OCI-M2 (cell line): ENCODE data around the gene TEK.

Experiments
- DNase-seq: peaks from one replicate; lab custom pipeline; 2025; ENCODE audit not compliant: unreplicated experiment; lab: John Stamatoyannopoulos, UW

Gene TEK

DNA sequence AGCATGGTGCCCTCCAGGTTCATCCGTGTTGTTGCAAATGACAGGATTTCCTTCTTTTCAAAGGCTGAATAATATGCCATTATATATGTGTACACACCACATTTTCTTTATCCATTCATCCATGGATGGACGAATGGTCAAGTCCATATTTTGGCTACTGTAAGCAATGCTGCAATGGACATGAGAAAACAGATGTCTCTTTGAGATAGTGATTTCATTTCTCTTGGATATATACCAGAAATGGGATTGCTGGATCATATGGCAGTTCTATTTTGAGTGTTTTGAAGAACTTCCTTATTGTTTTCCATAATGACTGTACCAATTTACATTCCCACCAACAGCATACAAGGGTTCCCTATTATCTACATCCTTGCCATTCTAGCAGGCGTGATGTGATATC lies 67.9 kb downstream of the TEK start:
- no peak for DNase-seq

GRCh38 chr9:27179245-27179865 lies 70.3 kb downstream of the TEK start:
- DNase-seq: no peak

GRCh38 chr9:27181381-27181780 lies 72.4 kb downstream of the TEK start:
- no peak for DNase-seq

- DNase-seq: no peak
These were observed 73.4 kb downstream of the TEK start for GRCh38 chr9:27182421-27182820.

GRCh38 chr9:27183131-27183530 lies 74.1 kb downstream of the TEK start:
- no peak for DNase-seq

GRCh38 chr9:27183701-27184100 lies 74.7 kb downstream of the TEK start:
- no peak for DNase-seq

GRCh38 chr9:27184556-27185351 lies 75.7 kb downstream of the TEK start:
- DNase-seq: no peak

- no peak for DNase-seq
These were observed 79.4 kb downstream of the TEK start for GRCh38 chr9:27188426-27188825.

GRCh38 chr9:27189426-27189825 lies 80.4 kb downstream of the TEK start:
- no peak for DNase-seq

GRCh38 chr9:27192291-27192960 lies 83.4 kb downstream of the TEK start:
- no peak for DNase-seq

DNA sequence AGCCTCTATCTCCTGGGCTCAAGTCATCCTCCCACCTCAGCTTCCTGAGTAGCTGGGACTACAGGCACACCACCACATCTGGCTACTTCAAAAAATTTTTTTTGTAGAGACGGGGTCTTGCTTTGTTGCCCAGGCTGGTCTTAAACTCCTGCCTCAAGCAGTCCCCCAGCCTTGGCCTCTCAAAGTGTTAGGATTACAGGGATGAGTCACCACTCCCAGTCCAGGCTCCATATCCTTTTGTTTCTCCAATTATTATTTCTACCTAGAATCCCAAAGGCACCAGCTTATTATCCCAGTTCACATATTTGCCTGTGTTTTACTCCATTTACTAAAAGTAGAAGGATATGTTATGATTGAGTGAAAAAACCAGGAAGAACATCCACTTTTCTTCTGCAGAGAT lies 84.9 kb downstream of the TEK start:
- DNase-seq: no peak

DNA sequence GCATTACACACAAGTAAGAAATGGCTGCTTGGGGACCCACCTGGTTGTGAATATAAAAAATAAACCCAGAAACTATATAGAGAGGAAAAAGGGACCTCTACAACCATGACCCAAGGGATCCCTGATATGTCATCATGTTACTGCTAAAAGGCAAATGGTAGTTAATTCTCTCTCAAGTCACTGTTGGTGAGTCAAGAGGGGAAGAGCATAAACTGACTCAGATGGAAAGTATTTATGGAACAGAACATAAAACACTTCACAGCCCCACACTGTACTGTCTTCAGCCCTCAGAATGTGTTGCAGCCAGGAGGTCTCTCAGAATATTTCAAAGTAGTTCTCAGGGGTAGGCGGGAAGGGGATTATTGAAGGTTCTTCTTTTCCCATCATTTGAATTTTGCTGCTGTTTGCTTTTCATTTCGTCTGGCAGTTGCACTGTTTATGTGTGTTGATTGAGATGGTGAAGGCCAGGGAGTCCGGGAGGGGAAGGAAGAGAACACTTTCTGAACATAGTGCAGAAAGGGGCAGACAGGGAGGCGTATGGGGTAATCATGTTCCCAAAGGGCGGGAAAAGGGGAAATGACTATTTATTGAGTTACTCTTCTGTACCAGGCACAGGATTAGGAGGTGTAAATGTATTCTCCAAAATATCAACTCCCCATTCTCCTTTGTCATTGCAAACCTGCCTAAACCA lies 85.5 kb downstream of the TEK start:
- DNase-seq: no peak

DNA sequence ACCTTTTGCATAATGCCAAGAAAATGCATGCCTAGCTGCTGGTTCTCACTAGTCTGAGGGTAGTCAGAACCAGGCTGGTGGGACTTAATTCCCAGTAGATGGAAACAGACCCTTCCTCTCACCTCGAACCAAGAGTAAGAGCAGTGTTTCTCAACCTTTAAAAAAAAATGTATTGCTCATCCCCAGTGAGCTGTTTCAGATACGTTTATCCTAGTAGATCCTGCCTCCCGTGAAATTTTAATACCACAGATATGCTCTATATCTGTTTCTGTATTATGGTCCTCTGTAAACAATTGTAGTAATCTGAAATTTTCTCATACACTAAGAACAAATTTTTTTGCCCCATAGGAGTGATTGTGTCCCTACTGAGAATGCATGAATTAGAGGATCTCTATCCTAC lies 86.2 kb downstream of the TEK start:
- DNase-seq: no peak

- DNase-seq: no peak
These were observed 87.4 kb downstream of the TEK start for GRCh38 chr9:27196383-27196782.

DNA sequence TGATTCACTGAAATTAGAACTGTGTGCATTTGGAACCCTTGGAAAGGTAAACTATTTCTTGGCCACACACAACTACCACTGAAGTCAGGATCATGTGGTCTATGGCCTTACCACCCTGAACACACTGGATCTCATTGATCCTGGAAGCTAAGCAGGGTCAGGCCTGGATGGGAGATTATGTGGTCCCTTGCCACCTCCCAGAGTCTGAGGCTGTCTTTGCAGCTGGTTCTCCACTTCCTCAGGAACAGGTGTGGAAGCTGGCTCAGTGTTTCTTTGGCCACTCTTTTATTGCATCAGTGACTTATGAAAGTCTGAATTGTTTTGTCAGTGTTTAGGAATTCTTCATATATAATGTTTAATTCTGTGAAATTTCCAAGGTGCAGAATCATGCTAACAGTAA lies 89.2 kb downstream of the TEK start:
- no peak for DNase-seq

DNA sequence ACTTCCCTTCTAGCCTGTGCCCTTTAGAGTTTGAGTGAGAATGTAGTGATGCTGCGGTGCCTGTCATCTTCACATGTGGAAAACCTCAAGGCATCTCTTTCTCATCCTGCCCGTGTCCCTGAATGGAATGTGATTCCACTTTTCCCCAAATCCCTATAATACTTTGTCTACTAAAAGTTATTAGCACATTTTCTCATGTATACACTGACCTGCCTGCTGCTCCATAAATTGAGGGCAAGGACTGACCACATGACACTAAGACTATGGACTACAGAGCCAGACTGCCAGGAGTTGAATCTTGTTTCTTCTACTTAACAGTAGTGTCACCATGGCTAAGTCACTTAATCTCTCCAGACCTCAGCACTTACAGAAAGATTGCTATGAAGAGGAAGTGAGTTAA lies 93.0 kb downstream of the TEK start:
- DNase-seq: no peak

DNA sequence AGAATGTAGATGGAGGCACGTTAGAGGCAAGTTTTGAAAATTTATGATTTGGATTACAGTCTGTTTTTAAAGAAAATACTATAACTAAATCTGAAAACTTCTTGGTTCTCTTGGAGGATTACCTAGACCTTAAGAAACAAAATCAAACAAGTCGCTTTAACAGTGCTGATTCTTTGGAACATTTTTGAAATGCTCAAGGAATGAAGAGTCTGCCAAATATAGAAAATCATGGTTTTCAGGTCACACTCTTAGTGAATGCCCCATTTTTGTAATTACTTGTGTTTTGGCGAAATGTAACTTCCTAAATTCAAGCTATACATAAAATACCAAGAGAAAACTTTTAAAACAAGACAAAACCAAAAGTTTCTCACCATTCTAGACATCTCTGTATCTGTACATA lies 94.8 kb downstream of the TEK start:
- DNase-seq: no peak

- DNase-seq: no peak
These were observed 95.6 kb downstream of the TEK start for GRCh38 chr9:27204578-27204977.

DNA sequence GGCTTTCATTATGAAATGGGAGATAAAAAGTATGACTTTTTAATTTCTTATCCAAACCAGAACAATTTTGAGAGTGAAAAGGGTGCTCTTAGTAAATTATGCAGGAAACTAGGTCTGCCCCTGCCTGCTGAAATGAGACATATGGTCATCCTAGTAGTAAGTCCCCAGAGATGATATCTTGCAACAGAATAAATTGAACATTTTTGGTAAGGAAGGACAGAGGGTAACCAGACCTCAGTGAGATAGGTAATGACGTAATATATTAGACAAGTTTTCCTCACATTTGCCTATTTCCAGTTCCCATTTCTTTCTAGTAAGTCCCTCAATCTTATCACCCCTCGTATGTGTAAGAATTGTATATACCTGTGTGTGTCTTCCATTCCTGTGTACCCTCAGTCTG lies 96.2 kb downstream of the TEK start:
- DNase-seq: no peak

GRCh38 chr9:27206041-27206440 lies 97.0 kb downstream of the TEK start:
- DNase-seq: no peak

DNA sequence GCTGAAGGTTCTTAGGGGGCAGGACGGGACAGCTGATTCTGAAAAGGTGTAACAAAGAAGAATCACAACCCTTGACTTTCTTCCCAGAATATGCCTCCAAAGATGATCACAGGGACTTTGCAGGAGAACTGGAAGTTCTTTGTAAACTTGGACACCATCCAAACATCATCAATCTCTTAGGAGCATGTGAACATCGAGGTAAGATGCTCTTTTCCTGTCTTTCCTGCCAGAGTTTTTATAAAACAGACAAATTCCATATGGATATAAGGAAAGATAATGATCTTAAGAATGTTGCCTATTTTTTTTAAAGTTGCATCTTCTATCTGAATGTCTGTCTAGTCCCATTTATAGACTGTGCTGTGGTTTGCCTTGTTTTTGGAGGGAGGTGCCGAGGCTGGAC lies 100.0 kb downstream of the TEK start:
- no peak for DNase-seq

DNA sequence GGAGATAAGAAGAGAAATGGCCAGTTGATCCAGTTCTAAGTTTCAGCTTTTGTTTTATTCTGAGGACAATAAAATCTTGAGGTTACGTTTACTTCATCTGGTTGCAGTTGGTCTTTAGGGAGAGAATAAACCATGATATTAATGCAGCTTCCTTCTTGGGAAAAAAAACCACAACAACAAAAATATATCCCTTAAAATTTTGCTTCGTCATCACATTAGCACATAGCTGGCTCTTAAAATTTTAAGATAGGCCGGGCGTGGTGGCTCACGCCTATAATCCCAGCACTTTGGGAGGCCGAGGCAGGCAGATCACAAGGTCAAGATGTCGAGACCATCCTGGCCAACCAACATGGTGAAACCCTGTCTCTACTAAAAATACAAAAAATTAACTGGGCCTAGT lies 101.6 kb downstream of the TEK start:
- DNase-seq: no peak
